Endodermal cell (in vitro differentiated cells): ENCODE measurements around the gene MACROD1. TPM values are rescaled to one million over a fixed set of nuclear protein-coding genes. Genes with fewer than 3 reads are reported as not detected.
A peak's percentile ranks its signal among the peaks of the same experiment; 100 is the strongest.

Experiments used
- DNase-seq: peaks from one replicate; pipeline ENCODE4 v3.0.0-alpha.2; 2017
- H3K27ac ChIP-seq: 2 replicates; pipeline ENCODE4 v1.5.1; 2013; ENCODE audit warnings: mild to moderate bottlenecking, low read depth, low read length, moderate library complexity
- H3K27me3 ChIP-seq: 2 replicates; pipeline ENCODE4 v1.6.1; 2013; ENCODE audit warnings: mild to moderate bottlenecking, low read length, moderate library complexity; ENCODE audit not compliant: insufficient read depth, control insufficient read depth, poor library complexity, severe bottlenecking
- H3K36me3 ChIP-seq: 2 replicates; pipeline ENCODE4 v1.7.0; 2013; ENCODE audit warnings: mild to moderate bottlenecking, low read length, moderate library complexity; ENCODE audit not compliant: control insufficient read depth, insufficient read depth
- H3K4me1 ChIP-seq: one replicate; pipeline ENCODE4 v1.7.0; 2013; ENCODE audit warnings: low read length; ENCODE audit not compliant: control insufficient read depth, insufficient read depth
- H3K4me3 ChIP-seq: 2 replicates; pipeline ENCODE4 v1.5.1; 2013; ENCODE audit warnings: mild to moderate bottlenecking, low read length, moderate library complexity
- H3K9ac ChIP-seq: 2 replicates; pipeline ENCODE4 v1.6.1; 2013; ENCODE audit warnings: mild to moderate bottlenecking, low read length, moderate library complexity; ENCODE audit not compliant: poor library complexity, severe bottlenecking; ENCODE audit errors: extremely low read depth
- H3K9me3 ChIP-seq: 2 replicates; pipeline ENCODE4 v1.6.1; 2013; ENCODE audit warnings: mild to moderate bottlenecking, low read length, moderate library complexity; ENCODE audit not compliant: control insufficient read depth
- H3K27ac Mint-ChIP-seq: 2 replicates; pipeline ENCODE4 v1.8.0; 2020; ENCODE audit warnings: mixed read lengths
- H3K27me3 Mint-ChIP-seq: 2 replicates; pipeline ENCODE4 v1.8.0; 2021; ENCODE audit warnings: mild to moderate bottlenecking, mixed read lengths; ENCODE audit not compliant: insufficient read depth
- H3K36me3 Mint-ChIP-seq: 2 replicates; pipeline ENCODE4 v1.8.0; 2020; ENCODE audit warnings: low read depth, mixed read lengths
- H3K4me1 Mint-ChIP-seq: 2 replicates; pipeline ENCODE4 v1.8.0; 2020; ENCODE audit warnings: mixed read lengths
- H3K4me3 Mint-ChIP-seq: 2 replicates; pipeline ENCODE4 v1.8.0; 2020; ENCODE audit warnings: mild to moderate bottlenecking, moderate library complexity, mixed read lengths
- H3K9me3 Mint-ChIP-seq: 2 replicates; pipeline ENCODE4 v1.8.0; 2020; ENCODE audit warnings: mild to moderate bottlenecking, mixed read lengths
- CTCF ChIP-seq: fragments of 200-600 bp; sonication (generic); conservative IDR thresholded peaks from 2 replicates; pipeline ENCODE4 v1.5.0; 2021; ENCODE audit warnings: antibody characterized with exemption, mild to moderate bottlenecking
- WGBS, 2 experiments: methylation state at CpG; one replicate each; pipeline versions ENCODE4 v1.1.5 to v1.1.7; 2013; ENCODE audit warnings: missing lambda C conversion rate in 2 of 2, mixed read lengths in 1 of 2; ENCODE audit not compliant: insufficient coverage in 1 of 2, insufficient read length in 1 of 2; 5-methylcytosine and 5-hydroxymethylcytosine counted together
- total RNA-seq, 2 donors: library from RNA; stranded (reverse); fragmentation: NEBNext Ultra II Directional in 1 of 2; extraction: Animal tissue kit (Norgen Biotek cat#: 25700) in 1 of 2; gene quantifications; 2 replicates in 1 of 2; 3 replicates in 1 of 2; pipeline ENCODE4 v1.2.1, GENCODE V29; 2021

MACROD1 gene
- total RNA-seq, 2 donors from 2014 or later, result 23.0 to 41.9 TPM

- Histone ChIP-seq H3K9me3 (no peaks in the 10 kb centered on the region), H3K27ac (no peak overlapping the region), H3K4me1 (peaks cover 7% of the 10 kb centered on the region), H3K36me3 (no peaks in the 10 kb centered on the region), H3K9ac (no peak overlapping the region), H3K27me3 (peaks cover 34% of the 10 kb centered on the region), H3K4me3 (no peak overlapping the region)
- TF ChIP-seq CTCF, result no peak
- no peak for DNase-seq
- Mint-ChIP-seq H3K9me3 (no peaks in the 10 kb centered on the region), H3K27me3 (peaks cover 71% of the 10 kb centered on the region), H3K4me3 (no peak overlapping the region), H3K27ac (no peak overlapping the region), H3K36me3 (no peaks in the 10 kb centered on the region), H3K4me1 (peaks cover 15% of the 10 kb centered on the region)
- WGBS, 2 experiments, result 54 to 78% methylated on average over 3 to 8 of the region's 8 CpGs
Observed at GRCh38 chr11:64029773-64030172, 136.1 kb downstream of the MACROD1 start.

GRCh38 chr11:64028398-64029115 is 137.4 kb downstream of the MACROD1 start:
- H3K27ac ChIP-seq, result peak overlapping the region; percentile 66
- H3K36me3 ChIP-seq, result no peaks in the 10 kb centered on the region
- Mint-ChIP-seq H3K27ac (no peak overlapping the region), H3K4me3 (no peak overlapping the region), H3K36me3 (no peaks in the 10 kb centered on the region), H3K9me3 (no peaks in the 10 kb centered on the region), H3K4me1 (peaks cover 15% of the 10 kb centered on the region), H3K27me3 (peaks cover 64% of the 10 kb centered on the region)
- H3K9me3 ChIP-seq, result no peaks in the 10 kb centered on the region
- H3K4me1 ChIP-seq, result peaks cover 7% of the 10 kb centered on the region
- no peak overlapping the region for H3K4me3 ChIP-seq
- DNase-seq, result peak; percentile 93
- TF ChIP-seq CTCF, result no peak
- no peak overlapping the region for H3K9ac ChIP-seq
- H3K27me3 ChIP-seq, result peaks cover 24% of the 10 kb centered on the region
- WGBS, 2 experiments, result 18 to 22% methylated on average over 5 to 22 of the region's 22 CpGs

GRCh38 chr11:64027651-64028397 is 138.1 kb downstream of the MACROD1 start:
- peaks cover 17% of the 10 kb centered on the region for H3K27me3 ChIP-seq
- Mint-ChIP-seq H3K4me3 (no peak overlapping the region), H3K27ac (no peak overlapping the region), H3K36me3 (no peaks in the 10 kb centered on the region), H3K9me3 (no peaks in the 10 kb centered on the region), H3K27me3 (peaks cover 57% of the 10 kb centered on the region), H3K4me1 (peaks cover 15% of the 10 kb centered on the region)
- H3K4me3 ChIP-seq, result no peak overlapping the region
- H3K36me3 ChIP-seq, result no peaks in the 10 kb centered on the region
- no peaks in the 10 kb centered on the region for H3K9me3 ChIP-seq
- H3K27ac ChIP-seq, result peak overlapping the region; percentile 66
- 71% methylated on average over 15 to 20 of the region's 20 CpGs for WGBS, 2 experiments
- H3K9ac ChIP-seq, result no peak overlapping the region
- DNase-seq, result no peak
- peaks cover 7% of the 10 kb centered on the region for H3K4me1 ChIP-seq
- TF ChIP-seq CTCF, result no peak
